GM23248 (cell line): ENCODE data around the gene BAZ2B. TPM values are rescaled to one million over a fixed set of nuclear protein-coding genes. Genes with fewer than 3 reads are reported as not detected.

ENCODE experiments used
- DNase-seq: peaks from one replicate; pipeline ENCODE4 v3.0.0-alpha.2; 2015
- H2AFZ ChIP-seq: fragments of 200-600 bp; sonication (generic); 2 replicates; pipeline ENCODE4 v1.6.1; 2016; ENCODE audit warnings: antibody characterized with exemption
- H3F3A ChIP-seq: fragments of 200-600 bp; sonication (generic); 2 replicates; pipeline ENCODE4 v1.6.1; 2016; ENCODE audit warnings: mild to moderate bottlenecking, antibody characterized with exemption, mixed run types; ENCODE audit not compliant: insufficient read depth
- H3K27ac ChIP-seq: fragments of 200-600 bp; sonication (generic); 2 replicates; pipeline ENCODE4 v1.5.1; 2016; ENCODE audit warnings: mild to moderate bottlenecking
- H3K27me3 ChIP-seq: fragments of 200-600 bp; sonication (generic); replicated peaks from 2 replicates; pipeline ENCODE4 v1.6.1; 2016; ENCODE audit warnings: mild to moderate bottlenecking; ENCODE audit not compliant: insufficient read depth
- H3K36me3 ChIP-seq: fragments of 200-600 bp; sonication (generic); 2 replicates; pipeline ENCODE4 v1.6.1; 2016; ENCODE audit warnings: low read depth, mild to moderate bottlenecking
- H3K4me1 ChIP-seq: fragments of 200-600 bp; sonication (generic); 2 replicates; pipeline ENCODE4 v1.6.1; 2016; ENCODE audit warnings: mild to moderate bottlenecking; ENCODE audit not compliant: insufficient read depth
- H3K4me2 ChIP-seq: fragments of 200-600 bp; sonication (generic); one replicate; pipeline ENCODE4 v1.6.1; 2016; ENCODE audit warnings: mild to moderate bottlenecking; ENCODE audit not compliant: unreplicated experiment
- H3K4me3 ChIP-seq: fragments of 200-600 bp; sonication (generic); 2 replicates; pipeline ENCODE4 v1.5.1; 2016; ENCODE audit warnings: mild to moderate bottlenecking
- H3K79me2 ChIP-seq: fragments of 200-600 bp; sonication (generic); 2 replicates; pipeline ENCODE4 v1.6.1; 2016; ENCODE audit warnings: mild to moderate bottlenecking; ENCODE audit not compliant: insufficient read depth
- H3K9ac ChIP-seq: fragments of 200-600 bp; sonication (generic); 2 replicates; pipeline ENCODE4 v1.6.1; 2016; ENCODE audit warnings: mild to moderate bottlenecking
- H3K9me2 ChIP-seq: fragments of 200-600 bp; sonication (generic); 2 replicates; pipeline ENCODE4 v1.6.1; 2016; ENCODE audit warnings: mixed run types, mild to moderate bottlenecking, moderate library complexity; ENCODE audit not compliant: insufficient read depth
- H3K9me3 ChIP-seq: fragments of 200-600 bp; sonication (generic); one replicate; pipeline ENCODE4 v1.6.1; 2017; ENCODE audit warnings: low read depth
- H4K20me1 ChIP-seq: fragments of 200-600 bp; sonication (generic); 2 replicates; pipeline ENCODE4 v1.6.0; 2016; ENCODE audit not compliant: insufficient read depth
- EZH2 ChIP-seq: fragments of 200-600 bp; sonication (generic); IDR thresholded peaks from 2 replicates; pipeline ENCODE4 v1.6.1; 2018; ENCODE audit warnings: antibody characterized with exemption, mild to moderate bottlenecking; ENCODE audit not compliant: insufficient read depth, poor library complexity, severe bottlenecking
- EZH2phosphoT487 ChIP-seq: fragments of 200-600 bp; sonication (generic); IDR thresholded peaks from 2 replicates; pipeline ENCODE4 v1.6.1; 2018; ENCODE audit warnings: antibody characterized with exemption, moderate library complexity, mild to moderate bottlenecking, low read depth; ENCODE audit not compliant: insufficient read depth
- WGBS, 2 experiments: methylation state at CpG; one replicate each; pipeline ENCODE4 v1.1.6; 2015 to 2017; ENCODE audit warnings: low lambda C conversion rate in 2 of 2, low coverage in 1 of 2; ENCODE audit errors: missing lambda C conversion rate in 2 of 2; 5-methylcytosine and 5-hydroxymethylcytosine counted together
- in situ Hi-C: fragments of 300-500 bp; cut with MboI; formaldehyde crosslinking; loops from 2 replicates; pipeline ENCODE4 v1.15.0; 2020
- polyA plus RNA-seq: library from polyadenylated mRNA; unstranded; fragments of >200 nt; fragmentation: Nextera tagmentation; extraction: Ambion mirVana; gene quantifications from 2 replicates; pipeline ENCODE4 v1.2.1, GENCODE V29; 2016
- total RNA-seq: library from RNA; depleted of rRNA; stranded (reverse); fragments of >200 nt; shearing (Covaris generic); gene quantifications from 2 replicates; pipeline ENCODE4 v1.2.3, GENCODE V29; 2014

BAZ2B gene
- total and polyA plus RNA-seq, 2 experiments from 2014 or later, result 17.0 to 20.5 TPM

GRCh38 chr2:159525012-159525411 is 91.3 kb downstream of the BAZ2B start:
- H3K4me1 ChIP-seq, result no peaks in the 10 kb centered on the region
- 97 to 98% methylated on average over 3 of the region's 3 CpGs for WGBS, 2 experiments
- no peak overlapping the region for H2AFZ ChIP-seq

GRCh38 chr2:159521272-159521671 is 95.1 kb downstream of the BAZ2B start:
- WGBS, 2 experiments, result 95 to 96% methylated on average over 2 of the region's 2 CpGs
- no peak for DNase-seq
- TF ChIP-seq EZH2 (no peak), EZH2phosphoT487 (no peak)
- Histone ChIP-seq H3K27ac (no peak overlapping the region), H3K4me2 (no peak overlapping the region), H3K9ac (no peak overlapping the region), H2AFZ (no peak overlapping the region), H3K9me2 (no peaks in the 10 kb centered on the region), H4K20me1 (no peaks in the 10 kb centered on the region), H3K9me3 (no peaks in the 10 kb centered on the region), H3K4me3 (no peak overlapping the region), H3K4me1 (peaks cover 8% of the 10 kb centered on the region), H3F3A (peaks cover 4% of the 10 kb centered on the region; the same call in 1 of the 2 replicates), H3K79me2 (no peaks in the 10 kb centered on the region), H3K27me3 (no peaks in the 10 kb centered on the region), H3K36me3 (no peaks in the 10 kb centered on the region)
- in situ Hi-C loops, result no loop called here

More at GRCh38 chr2:159525012-159525411, 91.3 kb downstream of the BAZ2B start:
- in situ Hi-C loops, result no loop called here
- H3K27ac ChIP-seq, result no peak overlapping the region
- H3K9ac ChIP-seq, result no peak overlapping the region
- H3K36me3 ChIP-seq, result no peaks in the 10 kb centered on the region
- H3K9me3 ChIP-seq, result no peaks in the 10 kb centered on the region
- H3K9me2 ChIP-seq, result no peaks in the 10 kb centered on the region
- no peaks in the 10 kb centered on the region for H4K20me1 ChIP-seq
- no peak overlapping the region for H3K4me2 ChIP-seq
- TF ChIP-seq EZH2phosphoT487 (no peak), EZH2 (no peak)
- no peaks in the 10 kb centered on the region for H3F3A ChIP-seq
- H3K79me2 ChIP-seq, result no peaks in the 10 kb centered on the region; the same call in 1 of the 2 replicates
- H3K27me3 ChIP-seq, result no peaks in the 10 kb centered on the region
- H3K4me3 ChIP-seq, result no peak overlapping the region
- DNase-seq, result no peak

GRCh38 chr2:159518321-159519005 is 97.9 kb downstream of the BAZ2B start:
- no peak overlapping the region for H3K9ac ChIP-seq
- TF ChIP-seq EZH2 (no peak), EZH2phosphoT487 (no peak)
- H3K9me2 ChIP-seq, result no peaks in the 10 kb centered on the region
- peaks cover 16% of the 10 kb centered on the region for H3K4me1 ChIP-seq
- H3K4me3 ChIP-seq, result no peak overlapping the region
- no peaks in the 10 kb centered on the region for H3K9me3 ChIP-seq
- no peak overlapping the region for H2AFZ ChIP-seq
- H3K27ac ChIP-seq, result no peak overlapping the region
- H3K27me3 ChIP-seq, result no peaks in the 10 kb centered on the region
- WGBS, 2 experiments, result 83 to 84% methylated on average over 3 of the region's 3 CpGs
- in situ Hi-C loops, result no loop called here
- no peak overlapping the region for H3K4me2 ChIP-seq
- DNase-seq, result no peak
- peaks cover 4% of the 10 kb centered on the region; the same call in 1 of the 2 replicates for H3F3A ChIP-seq
- H3K36me3 ChIP-seq, result no peaks in the 10 kb centered on the region
- H4K20me1 ChIP-seq, result no peaks in the 10 kb centered on the region
- H3K79me2 ChIP-seq, result peaks cover 22% of the 10 kb centered on the region

- Histone ChIP-seq H4K20me1 (no peaks in the 10 kb centered on the region), H3K9me3 (no peaks in the 10 kb centered on the region), H3K4me3 (peak overlapping the region; percentile 72), H3K79me2 (peaks cover 29% of the 10 kb centered on the region), H3K27me3 (no peaks in the 10 kb centered on the region), H3K4me2 (peak overlapping the region; percentile 91), H3F3A (peaks cover 4% of the 10 kb centered on the region; the same call in 1 of the 2 replicates), H3K4me1 (peaks cover 16% of the 10 kb centered on the region), H3K9me2 (no peaks in the 10 kb centered on the region; the same call in 1 of the 2 replicates), H3K9ac (peak overlapping the region; percentile 80), H3K36me3 (no peaks in the 10 kb centered on the region), H2AFZ (peak overlapping the region; percentile 87), H3K27ac (peak overlapping the region; percentile 65)
- peak; percentile 58 for DNase-seq
- TF ChIP-seq EZH2 (no peak), EZH2phosphoT487 (no peak)
- WGBS, 2 experiments, result 2 to 4% methylated on average over 6 of the region's 6 CpGs
- in situ Hi-C loops, result no loop called here
Measured at GRCh38 chr2:159516241-159516758, 100.0 kb downstream of the BAZ2B start.
